ENCODE results near the gene SMIM24. TPM values are rescaled to one million over a fixed set of nuclear protein-coding genes. Genes with fewer than 3 reads are reported as not detected.

Gene SMIM24
- total RNA-seq, 1 donor from 2014 or later: 1.3 TPM

DNA sequence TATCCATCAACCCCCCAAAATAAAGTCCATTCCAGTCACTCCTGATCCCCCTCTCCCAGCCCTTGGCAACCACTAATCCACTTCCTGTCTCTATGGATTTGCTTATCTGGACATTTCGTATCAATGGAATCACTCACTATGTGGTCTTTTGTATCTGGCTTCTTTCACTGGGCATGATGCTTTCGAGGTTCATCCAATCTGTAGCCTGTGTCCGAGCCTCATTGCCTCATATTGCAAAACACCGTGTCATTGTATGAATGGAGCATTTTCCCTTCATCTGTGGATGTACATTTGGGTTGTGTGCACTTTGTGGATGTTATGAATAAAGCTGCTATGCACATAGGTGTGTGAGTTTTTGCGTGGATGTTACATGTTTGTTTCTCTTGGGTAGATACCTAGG, 24.4 kb upstream of the SMIM24 start:
- Mint-ChIP-seq H3K36me3 (ENCODE audit: insufficient read depth) (peaks cover 3% of the 10 kb centered on the region), H3K4me3 (ENCODE audit: low read depth) (peak overlapping the region; percentile 88), H3K27ac (peak overlapping the region; percentile 82), H3K27me3 (no peaks in the 10 kb centered on the region), H3K9me3 (ENCODE audit: low read depth) (no peaks in the 10 kb centered on the region), H3K4me1 (ENCODE audit: low read depth) (peaks cover 23% of the 10 kb centered on the region)
- TF ChIP-seq, protein P1, sequence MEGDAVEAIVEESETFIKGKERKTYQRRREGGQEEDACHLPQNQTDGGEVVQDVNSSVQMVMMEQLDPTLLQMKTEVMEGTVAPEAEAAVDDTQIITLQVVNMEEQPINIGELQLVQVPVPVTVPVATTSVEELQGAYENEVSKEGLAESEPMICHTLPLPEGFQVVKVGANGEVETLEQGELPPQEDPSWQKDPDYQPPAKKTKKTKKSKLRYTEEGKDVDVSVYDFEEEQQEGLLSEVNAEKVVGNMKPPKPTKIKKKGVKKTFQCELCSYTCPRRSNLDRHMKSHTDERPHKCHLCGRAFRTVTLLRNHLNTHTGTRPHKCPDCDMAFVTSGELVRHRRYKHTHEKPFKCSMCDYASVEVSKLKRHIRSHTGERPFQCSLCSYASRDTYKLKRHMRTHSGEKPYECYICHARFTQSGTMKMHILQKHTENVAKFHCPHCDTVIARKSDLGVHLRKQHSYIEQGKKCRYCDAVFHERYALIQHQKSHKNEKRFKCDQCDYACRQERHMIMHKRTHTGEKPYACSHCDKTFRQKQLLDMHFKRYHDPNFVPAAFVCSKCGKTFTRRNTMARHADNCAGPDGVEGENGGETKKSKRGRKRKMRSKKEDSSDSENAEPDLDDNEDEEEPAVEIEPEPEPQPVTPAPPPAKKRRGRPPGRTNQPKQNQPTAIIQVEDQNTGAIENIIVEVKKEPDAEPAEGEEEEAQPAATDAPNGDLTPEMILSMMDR (IDR thresholded peaks at IDR 0.05; ENCODE audit: unreplicated experiment): no peak
- DNase-seq (ENCODE audit: low spot score, unreplicated experiment): no peak

DNA sequence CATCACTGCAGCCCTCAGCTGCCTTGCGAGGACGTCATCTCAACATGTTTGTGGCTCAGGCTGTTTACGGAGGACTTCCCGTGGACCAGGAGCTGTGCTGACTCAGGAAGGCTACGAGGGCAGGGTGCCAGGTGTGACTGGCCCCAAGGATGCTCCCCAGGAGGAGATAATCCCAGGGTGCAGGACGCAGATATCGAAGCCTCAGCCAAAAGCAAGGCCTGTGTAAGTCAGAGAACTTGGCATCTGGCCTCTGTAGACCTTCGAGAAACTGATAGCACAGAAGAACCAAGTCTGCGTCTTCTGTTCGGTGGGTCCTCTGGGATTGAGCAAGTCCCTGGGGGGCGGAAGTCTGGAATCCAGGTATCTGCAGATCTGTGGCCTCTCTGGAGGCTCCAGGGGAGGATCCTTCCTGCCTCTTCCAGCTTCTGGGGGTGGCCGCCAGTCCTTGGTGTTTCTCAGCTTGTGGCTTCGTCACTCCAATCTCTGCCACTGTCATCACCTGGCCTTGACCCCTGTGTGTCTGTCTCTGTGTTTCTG, 22.8 kb upstream of the SMIM24 start:
- no peaks in the 10 kb centered on the region for H3K9me3 Mint-ChIP-seq (ENCODE audit: low read depth)
- no peaks in the 10 kb centered on the region for H3K27me3 Mint-ChIP-seq
- no peak for DNase-seq (ENCODE audit: low spot score, unreplicated experiment)
- peaks cover 18% of the 10 kb centered on the region for H3K4me1 Mint-ChIP-seq (ENCODE audit: low read depth)
- TF ChIP-seq, protein P1 (IDR thresholded peaks at IDR 0.05; ENCODE audit: unreplicated experiment): no peak
- H3K36me3 Mint-ChIP-seq (ENCODE audit: insufficient read depth): no peaks in the 10 kb centered on the region
- H3K27ac Mint-ChIP-seq: no peak overlapping the region
- H3K4me3 Mint-ChIP-seq (ENCODE audit: low read depth): no peak overlapping the region

DNA sequence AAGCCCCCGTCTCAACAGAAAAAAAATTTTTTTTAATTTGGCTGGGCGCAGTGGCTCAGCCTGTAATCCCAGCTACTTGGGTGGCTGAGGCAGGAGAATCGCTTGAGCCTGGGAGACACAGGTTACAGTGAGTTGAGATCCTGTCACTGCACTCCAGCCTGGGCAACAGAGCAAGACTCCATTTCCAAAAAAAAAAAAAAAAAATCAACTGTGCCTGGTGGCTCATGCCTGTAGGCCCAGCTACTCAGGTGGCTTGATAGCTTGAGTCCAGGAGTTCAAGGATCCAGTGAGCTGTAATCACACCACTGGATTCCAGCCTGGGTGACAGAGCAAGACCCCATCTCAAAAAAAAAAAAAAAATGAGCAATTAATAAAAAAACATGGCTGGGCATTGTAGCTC, 21.5 kb upstream of the SMIM24 start:
- peaks cover 10% of the 10 kb centered on the region for H3K4me1 Mint-ChIP-seq (ENCODE audit: low read depth)
- no peaks in the 10 kb centered on the region for H3K27me3 Mint-ChIP-seq
- H3K27ac Mint-ChIP-seq: no peak overlapping the region
- H3K9me3 Mint-ChIP-seq (ENCODE audit: low read depth): no peaks in the 10 kb centered on the region
- no peak overlapping the region for H3K4me3 Mint-ChIP-seq (ENCODE audit: low read depth)
- H3K36me3 Mint-ChIP-seq (ENCODE audit: insufficient read depth): peaks cover 1% of the 10 kb centered on the region
- TF ChIP-seq, protein P1 (IDR thresholded peaks at IDR 0.05; ENCODE audit: unreplicated experiment): no peak
- no peak for DNase-seq (ENCODE audit: low spot score, unreplicated experiment)

DNA sequence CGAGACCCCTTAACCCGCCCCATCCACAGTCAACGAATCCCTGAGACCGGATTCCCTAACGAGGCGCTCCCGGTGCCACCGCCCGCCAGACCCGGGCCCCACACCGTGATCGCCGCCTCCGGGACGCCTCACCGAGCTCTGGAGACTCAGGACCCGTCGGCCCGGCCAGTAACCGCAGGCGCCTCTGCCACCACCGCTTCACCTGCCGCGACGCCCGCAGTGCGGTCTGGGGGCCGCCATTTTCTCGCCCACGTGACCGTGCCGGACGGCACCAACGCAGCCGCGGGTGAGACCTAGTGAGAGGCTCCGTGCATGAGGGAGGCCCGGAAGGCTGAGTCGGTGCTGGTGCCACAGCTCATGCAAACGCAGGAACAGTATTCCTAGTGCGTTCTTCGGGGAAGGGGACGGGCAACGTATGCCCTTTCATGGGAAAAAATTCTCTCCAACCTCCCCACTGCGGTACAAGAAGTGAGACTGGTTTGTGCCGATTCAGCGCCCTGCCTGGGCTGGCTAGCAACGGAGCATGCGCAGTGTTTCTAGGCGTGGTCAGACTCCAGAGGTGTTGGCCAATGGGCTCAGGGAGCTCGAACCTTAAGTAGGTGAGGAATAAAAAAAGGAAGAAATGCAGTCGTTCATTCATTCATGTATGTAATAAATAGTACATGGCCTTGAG, 20.2 kb upstream of the SMIM24 start, which contains the start of gene DOHH:
Gene DOHH, minus strand, starts transcription at position 246 of the 673 bp plus-strand sequence. CDS start 3,860 bp downstream, outside the sequence.
- peaks cover 8% of the 10 kb centered on the region for H3K4me1 Mint-ChIP-seq (ENCODE audit: low read depth)
- TF ChIP-seq, protein P1 (IDR thresholded peaks at IDR 0.05; ENCODE audit: unreplicated experiment): no peak
- peaks cover 3% of the 10 kb centered on the region for H3K36me3 Mint-ChIP-seq (ENCODE audit: insufficient read depth)
- peak within 1 kb of the TSS; percentile 99 for H3K27ac Mint-ChIP-seq
- no peaks in the 10 kb centered on the region for H3K9me3 Mint-ChIP-seq (ENCODE audit: low read depth)
- peak within 1 kb of the TSS; percentile 89 for H3K4me3 Mint-ChIP-seq (ENCODE audit: low read depth)
- DNase-seq (ENCODE audit: low spot score, unreplicated experiment): peak; percentile 85
- H3K27me3 Mint-ChIP-seq: no peaks in the 10 kb centered on the region

DNA sequence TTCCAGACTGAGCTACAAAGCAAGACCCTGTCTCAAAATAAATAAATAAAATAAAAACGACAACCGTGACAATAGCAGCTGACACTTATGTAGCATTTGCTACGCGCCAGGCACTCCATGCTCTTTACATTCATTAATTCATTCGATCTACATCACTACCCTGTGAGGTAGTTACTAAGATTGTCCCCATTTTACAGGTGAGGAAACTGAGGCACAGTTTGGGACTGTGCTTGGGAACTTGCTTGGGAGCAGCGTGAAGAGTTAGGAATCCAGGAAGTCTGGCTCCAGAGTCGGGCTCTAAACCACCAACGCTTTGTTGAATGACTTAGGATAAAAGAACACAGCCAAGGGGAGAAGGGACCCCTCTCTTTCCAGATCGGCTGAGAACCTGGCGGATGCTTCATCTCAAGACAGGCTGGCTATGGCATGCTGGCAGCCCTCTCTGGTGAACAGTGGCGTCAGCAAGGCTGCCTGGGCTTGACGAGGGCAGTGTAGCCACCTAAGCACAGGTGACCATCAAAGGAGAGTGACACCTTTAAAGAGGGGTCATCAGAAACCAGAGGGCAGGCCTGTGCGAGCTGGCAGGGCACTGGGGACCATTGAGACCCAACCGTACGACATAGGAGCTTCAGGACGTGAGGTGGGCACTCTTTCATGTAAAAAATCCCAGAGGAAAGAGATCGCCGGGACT, 19.6 kb upstream of the SMIM24 start:
- H3K27ac Mint-ChIP-seq: peak overlapping the region; percentile 99
- no peak for DNase-seq (ENCODE audit: low spot score, unreplicated experiment)
- peaks cover 8% of the 10 kb centered on the region for H3K4me1 Mint-ChIP-seq (ENCODE audit: low read depth)
- peaks cover 6% of the 10 kb centered on the region for H3K36me3 Mint-ChIP-seq (ENCODE audit: insufficient read depth)
- H3K9me3 Mint-ChIP-seq (ENCODE audit: low read depth): no peaks in the 10 kb centered on the region
- H3K4me3 Mint-ChIP-seq (ENCODE audit: low read depth): peak overlapping the region; percentile 89
- TF ChIP-seq, protein P1 (IDR thresholded peaks at IDR 0.05; ENCODE audit: unreplicated experiment): no peak
- no peaks in the 10 kb centered on the region for H3K27me3 Mint-ChIP-seq
